ENCODE measurements around the gene CAPN15.

- no peak for TF ChIP-seq CTCF (IDR thresholded peaks at IDR 0.05)
- no peak for TF ChIP-seq POLR2A (IDR thresholded peaks at IDR 0.05)
These were observed 7.4 kb upstream of the CAPN15 start for GRCh38 chr16:519841-520687.

All from testis (tissue), 2 donors.